Uterus (tissue), 4 donors: Measurements from ENCODE around the gene TTC9B. TPM values are rescaled to one million over a fixed set of nuclear protein-coding genes. Genes with fewer than 3 reads are reported as not detected.

Experiments used
- DNase-seq, 2 donors: peaks; one replicate each; pipeline ENCODE4 v3.0.0-alpha.2; 2019 to 2020
- H3K27ac ChIP-seq, 2 donors: fragments of 200-600 bp; sonication (generic); 1 replicate in 1 of 2; 2 replicates in 1 of 2; pipeline ENCODE4 v1.5.1; 2016 to 2018
- H3K27me3 ChIP-seq, 2 donors: fragments of 200-600 bp; sonication (generic); one replicate each; pipeline ENCODE4 v1.5.1; 2018 to 2019; ENCODE audit warnings: control low read depth in 1 of 2
- H3K36me3 ChIP-seq, 2 donors: fragments of 200-600 bp; sonication (generic); one replicate each; pipeline ENCODE4 v1.5.1; 2019; ENCODE audit warnings: control low read depth in 1 of 2
- H3K4me1 ChIP-seq, 2 donors: fragments of 200-600 bp; sonication (generic); one replicate each; pipeline ENCODE4 v1.5.1; 2018 to 2019; ENCODE audit warnings: control low read depth in 1 of 2
- H3K4me3 ChIP-seq, 2 donors: fragments of 200-600 bp; sonication (generic); 1 replicate in 1 of 2; 2 replicates in 1 of 2; pipeline ENCODE4 v1.5.1; 2018 to 2019; ENCODE audit warnings: mild to moderate bottlenecking in 1 of 2
- H3K9me3 ChIP-seq, 2 donors: fragments of 200-600 bp; sonication (generic); one replicate each; pipeline ENCODE4 v1.5.1; 2019; ENCODE audit warnings: control low read depth in 1 of 2
- CTCF ChIP-seq, 4 experiments: fragments of 200-600 bp in 2 of 4; fragments of 450-650 bp in 2 of 4; sonication (generic) in 2 of 4; IDR thresholded peaks; one replicate each; pipeline ENCODE4 v1.5.1; 2016 to 2019; ENCODE audit warnings: antibody characterized with exemption in 4 of 4, mild to moderate bottlenecking in 2 of 4, moderate library complexity in 1 of 4
- POLR2A ChIP-seq, 2 donors: fragments of 450-650 bp; IDR thresholded peaks; one replicate each; pipeline ENCODE4 v1.6.1; 2016; ENCODE audit warnings: antibody characterized with exemption in 2 of 2, mild to moderate bottlenecking in 1 of 2, moderate library complexity in 1 of 2
- intact Hi-C: fragments of 100-400 bp; cut with DNase I; formaldehyde crosslinking; loops from one replicate; pipeline ENCODE4 v1.15.1; 2023; ENCODE audit warnings: low total_unique reads
- total RNA-seq, 4 donors: library from RNA; depleted of rRNA in 3 of 4; stranded (reverse); fragments of >200 nt in 3 of 4; gene quantifications; one replicate each; pipeline versions ENCODE4 v1.1.0 to v1.2.4, GENCODE V29; 2014 to 2023
- donor health status: DM: yes; HTN: yes; CAD: no.

Gene TTC9B
- total RNA-seq, 4 donors from 2014 or later, result not detected

- Histone ChIP-seq H3K27ac (no peak overlapping the region), H3K36me3 (no peaks in the 10 kb centered on the region), H3K9me3 (no peaks in the 10 kb centered on the region), H3K4me1 (peaks cover 0 to 8% of the 10 kb centered on the region in 2 donors), H3K4me3 (no peak overlapping the region), H3K27me3 (peaks cover 0 to 22% of the 10 kb centered on the region in 2 donors)
- no peak for DNase-seq
- TF ChIP-seq CTCF (IDR thresholded peaks at IDR 0.05), result no peak
- TF ChIP-seq POLR2A (IDR thresholded peaks at IDR 0.05), result no peak
- intact Hi-C loops, result loop anchor here (5.0 kb wide), 1 partner anchor 77 kb away; no protein-coding TSS in a partner anchor
Measured at GRCh38 chr19:40224342-40225150, 6.4 kb upstream of the TTC9B start.

- H3K4me1 ChIP-seq, result peaks cover 0 to 8% of the 10 kb centered on the region in 2 donors
- peaks cover 8 to 30% of the 10 kb centered on the region in 2 donors for H3K27me3 ChIP-seq
- intact Hi-C loops, result loop anchor here (5.0 kb wide), 1 partner anchor 76 kb away; no protein-coding TSS in a partner anchor
- H3K4me3 ChIP-seq, result no peak overlapping the region
- DNase-seq, result no peak
- no peaks in the 10 kb centered on the region for H3K36me3 ChIP-seq
- no peaks in the 10 kb centered on the region for H3K9me3 ChIP-seq
- no peak for TF ChIP-seq POLR2A (IDR thresholded peaks at IDR 0.05)
- TF ChIP-seq CTCF (IDR thresholded peaks at IDR 0.05), result no peak
- no peak overlapping the region for H3K27ac ChIP-seq
Measured at GRCh38 chr19:40223135-40223822, 5.1 kb upstream of the TTC9B start.

GRCh38 chr19:40221858-40222619, 3.9 kb upstream of the TTC9B start:
- peak; percentile 82 to 93 (median 93) for TF ChIP-seq CTCF (IDR thresholded peaks at IDR 0.05)
- no peak for TF ChIP-seq POLR2A (IDR thresholded peaks at IDR 0.05)
- no peak overlapping the region for H3K27ac ChIP-seq
- no peaks in the 10 kb centered on the region for H3K36me3 ChIP-seq
- peak; percentile 78 to 84 for DNase-seq
- no peak overlapping the region for H3K4me3 ChIP-seq
- peaks cover 21 to 41% of the 10 kb centered on the region in 2 donors for H3K27me3 ChIP-seq
- H3K4me1 ChIP-seq, result peaks cover 0 to 8% of the 10 kb centered on the region in 2 donors
- no peaks in the 10 kb centered on the region for H3K9me3 ChIP-seq
- intact Hi-C loops, result loop anchor here (5.0 kb wide), 1 partner anchor 75 kb away; no protein-coding TSS in a partner anchor

- no peak overlapping the region for H3K27ac ChIP-seq
- H3K4me3 ChIP-seq, result no peak overlapping the region
- no peaks in the 10 kb centered on the region for H3K9me3 ChIP-seq
- TF ChIP-seq POLR2A (IDR thresholded peaks at IDR 0.05) (no peak), CTCF (IDR thresholded peaks at IDR 0.05) (no peak)
- DNase-seq, result no peak
- H3K36me3 ChIP-seq, result no peaks in the 10 kb centered on the region
- intact Hi-C loops, result loop anchor here (5.0 kb wide), 1 partner anchor 73 kb away; no protein-coding TSS in a partner anchor
- H3K27me3 ChIP-seq, result peaks cover 22 to 52% of the 10 kb centered on the region in 2 donors
- peaks cover 0 to 3% of the 10 kb centered on the region in 2 donors for H3K4me1 ChIP-seq
Measured at GRCh38 chr19:40220674-40221073, 2.5 kb upstream of the TTC9B start.
